H1 (cell line): Measurements from ENCODE around the gene MDFIC. TPM values are rescaled to one million over a fixed set of nuclear protein-coding genes. Genes with fewer than 3 reads are reported as not detected.

Source experiments
- CTCF ChIA-PET: fragments of 300-600 bp; sonication (Branson Sonifier 250); formaldehyde crosslinking; loops from one replicate; lab custom pipeline; 2021; ENCODE audit not compliant: partially characterized antibody; lab: Charles Lee
- POLR2A ChIA-PET: fragments of 300-600 bp; sonication (Branson Sonifier 250); formaldehyde crosslinking; loops from one replicate; lab custom pipeline; 2021; ENCODE audit warnings: inconsistent platforms; ENCODE audit not compliant: partially characterized antibody; lab: Charles Lee
- DNase-seq, 2 experiments: peaks; one replicate each; pipeline versions ENCODE4 v3.0.0 to v3.0.0-alpha.2; 2010 to 2022; ENCODE audit warnings: low spot score in 2 of 2, low read depth in 1 of 2, mixed read lengths in 1 of 2
- FAIRE-seq: peaks from 2 replicates; lab custom pipeline; 2011; peaks lifted over from hg19 to GRCh38; lab: Jason Lieb, UNC
- H2AFZ ChIP-seq: 2 replicates; pipeline ENCODE4 v1.8.1; 2012; ENCODE audit warnings: low read length, inconsistent platforms
- H2AK5ac ChIP-seq: 2 replicates; pipeline ENCODE4 v1.6.1; 2013; ENCODE audit warnings: low read depth, low read length
- H2BK120ac ChIP-seq: replicated peaks from 2 replicates; pipeline ENCODE3; 2013; ENCODE audit warnings: low read depth, low read length, inconsistent platforms
- H2BK12ac ChIP-seq: 2 replicates; pipeline ENCODE4 v1.6.1; 2013; ENCODE audit warnings: low read depth, low read length
- H2BK15ac ChIP-seq: 2 replicates; pipeline ENCODE4 v1.6.1; 2013; ENCODE audit warnings: low read length
- H2BK20ac ChIP-seq: 2 replicates; pipeline ENCODE4 v1.6.1; 2013; ENCODE audit warnings: low read length
- H2BK5ac ChIP-seq: 2 replicates; pipeline ENCODE4 v1.6.1; 2013; ENCODE audit warnings: low read depth, low read length
- H3K14ac ChIP-seq: 2 replicates; pipeline ENCODE4 v1.6.1; 2013; ENCODE audit warnings: inconsistent platforms; ENCODE audit not compliant: insufficient read length
- H3K18ac ChIP-seq: 2 replicates; pipeline ENCODE4 v1.6.1; 2013; ENCODE audit warnings: low read length; ENCODE audit errors: extremely low read depth
- H3K23ac ChIP-seq: 2 replicates; pipeline ENCODE4 v1.6.1; 2013; ENCODE audit warnings: inconsistent platforms; ENCODE audit not compliant: insufficient read length
- H3K23me2 ChIP-seq: 2 replicates; pipeline ENCODE4 v1.6.1; 2013; ENCODE audit warnings: low read depth, low read length
- H3K27ac ChIP-seq: 2 replicates; pipeline ENCODE4 v1.6.1; 2011; ENCODE audit warnings: low read depth, low read length, inconsistent platforms
- H3K27me3 ChIP-seq, 4 experiments: replicated peaks in 1 of 4; 1 replicate in 1 of 4; 2 replicates in 3 of 4; pipeline versions ENCODE4 v1.6.1 to v1.8.1; 2011 to 2013; ENCODE audit warnings: low read length in 3 of 4, mild to moderate bottlenecking in 3 of 4, inconsistent platforms in 2 of 4, mixed read lengths in 2 of 4, moderate library complexity in 1 of 4; ENCODE audit not compliant: control insufficient read depth in 3 of 4, insufficient read depth in 3 of 4; ENCODE audit errors: extremely low read depth in 1 of 4
- H3K36me3 ChIP-seq, 4 experiments: 2 replicates each; pipeline versions ENCODE4 v1.6.1 to v1.8.1; 2011 to 2013; ENCODE audit warnings: mild to moderate bottlenecking in 4 of 4, low read length in 3 of 4, moderate library complexity in 2 of 4, control low read depth in 1 of 4, inconsistent platforms in 1 of 4; ENCODE audit not compliant: insufficient read depth in 4 of 4, control insufficient read depth in 2 of 4
- H3K4ac ChIP-seq: replicated peaks from 2 replicates; pipeline ENCODE3; 2013; ENCODE audit warnings: low read length, low read depth, mixed read lengths, inconsistent platforms; ENCODE audit not compliant: insufficient read length
- H3K4me1 ChIP-seq, 4 experiments: replicated peaks in 1 of 4; 1 replicate in 1 of 4; 2 replicates in 3 of 4; pipeline versions ENCODE4 v1.6.1 to v1.8.1; 2011 to 2013; ENCODE audit warnings: low read length in 3 of 4, inconsistent platforms in 2 of 4, mixed read lengths in 1 of 4; ENCODE audit not compliant: insufficient read depth in 4 of 4, control insufficient read depth in 3 of 4
- H3K4me2 ChIP-seq, 2 experiments: 2 replicates each; pipeline versions ENCODE4 v1.6.1 to v1.8.1; 2011 to 2013; ENCODE audit warnings: low read depth in 2 of 2, low read length in 2 of 2, control low read depth in 1 of 2, inconsistent platforms in 1 of 2, mild to moderate bottlenecking in 1 of 2; ENCODE audit not compliant: insufficient read depth in 1 of 2
- H3K4me3 ChIP-seq, 4 experiments: fragments of 200-600, 300-600 bp in 1 of 4; sonication (generic), shearing (Covaris generic), sonication (Bioruptor Twin) in 1 of 4; 2 replicates each; pipeline versions ENCODE4 v1.5.1 to v1.8.1; 2011 to 2016; ENCODE audit warnings: low read length in 4 of 4, low read depth in 3 of 4, control low read depth in 2 of 4, inconsistent platforms in 2 of 4, mild to moderate bottlenecking in 2 of 4, mixed read lengths in 1 of 4, moderate library complexity in 1 of 4; ENCODE audit not compliant: insufficient read depth in 2 of 4; ENCODE audit errors: extremely low read depth in 1 of 4
- H3K56ac ChIP-seq: replicated peaks from 2 replicates; pipeline ENCODE3; 2013; ENCODE audit warnings: low read depth, mild to moderate bottlenecking, mixed read lengths, low read length, inconsistent platforms; ENCODE audit not compliant: insufficient read length
- H3K79me1 ChIP-seq: 2 replicates; pipeline ENCODE4 v1.6.1; 2013; ENCODE audit warnings: low read depth, low read length, control low read depth
- H3K79me2 ChIP-seq, 2 experiments: 2 replicates each; pipeline versions ENCODE4 v1.6.1 to v1.8.1; 2012 to 2013; ENCODE audit warnings: low read length in 2 of 2, mild to moderate bottlenecking in 2 of 2, inconsistent platforms in 1 of 2; ENCODE audit not compliant: insufficient read depth in 2 of 2, control insufficient read depth in 1 of 2
- H3K9ac ChIP-seq, 4 experiments: replicated peaks in 1 of 4; 1 replicate in 1 of 4; 2 replicates in 3 of 4; pipeline versions ENCODE4 v1.6.1 to v1.8.1; 2011 to 2013; ENCODE audit warnings: low read depth in 3 of 4, low read length in 3 of 4, control low read depth in 2 of 4, mild to moderate bottlenecking in 2 of 4, moderate library complexity in 2 of 4, inconsistent platforms in 1 of 4; ENCODE audit errors: extremely low read depth in 1 of 4
- H3K9me3 ChIP-seq, 2 experiments: 2 replicates each; pipeline versions ENCODE4 v1.6.1 to v1.8.1; 2012 to 2013; ENCODE audit warnings: mild to moderate bottlenecking in 2 of 2, moderate library complexity in 2 of 2, control low read depth in 1 of 2, inconsistent platforms in 1 of 2, low read depth in 1 of 2, low read length in 1 of 2, mixed read lengths in 1 of 2; ENCODE audit not compliant: insufficient read depth in 2 of 2
- H4K20me1 ChIP-seq, 2 experiments: replicated peaks in 1 of 2; 2 replicates each; pipeline versions ENCODE3 to v1.8.1; 2011 to 2013; ENCODE audit warnings: inconsistent platforms in 2 of 2, low read length in 2 of 2, mild to moderate bottlenecking in 1 of 2; ENCODE audit not compliant: insufficient read depth in 2 of 2, control insufficient read depth in 1 of 2
- H4K5ac ChIP-seq: 2 replicates; pipeline ENCODE4 v1.6.1; 2013; ENCODE audit warnings: low read length, low read depth, mixed read lengths, inconsistent platforms; ENCODE audit not compliant: insufficient read length
- H4K8ac ChIP-seq: 2 replicates; pipeline ENCODE4 v1.8.0; 2013; ENCODE audit warnings: mild to moderate bottlenecking, moderate library complexity, low read length, inconsistent platforms; ENCODE audit not compliant: insufficient read depth; ENCODE audit errors: extremely low read depth
- H4K91ac ChIP-seq: replicated peaks from 2 replicates; pipeline ENCODE3; 2013; ENCODE audit warnings: low read length, mixed read lengths, inconsistent platforms; ENCODE audit not compliant: insufficient read length
- BRCA1 ChIP-seq: IDR thresholded peaks from 2 replicates; pipeline ENCODE4 v1.6.1; 2012; ENCODE audit warnings: low read depth, low read length, improper control_type of control experiment
- CHD2 ChIP-seq: IDR thresholded peaks from 2 replicates; pipeline ENCODE4 v1.6.1; 2012; ENCODE audit warnings: low read length, improper control_type of control experiment
- CTCF ChIP-seq, 3 experiments: IDR thresholded peaks; 1 replicate in 2 of 3; 2 replicates in 1 of 3; pipeline versions ENCODE4 v1.5.1 to v1.6.1; 2011; ENCODE audit warnings: low read length in 3 of 3, mild to moderate bottlenecking in 3 of 3, inconsistent platforms in 2 of 3, low read depth in 1 of 3, moderate library complexity in 1 of 3; ENCODE audit not compliant: insufficient read depth in 1 of 3; ENCODE audit errors: control extremely low read depth in 1 of 3
- KDM4A ChIP-seq: IDR thresholded peaks from one replicate; pipeline ENCODE4 v1.7.1; 2012; ENCODE audit warnings: low read depth, mild to moderate bottlenecking, moderate library complexity, low read length, inconsistent platforms; ENCODE audit not compliant: severe bottlenecking
- NRF1 ChIP-seq: IDR thresholded peaks from 2 replicates; pipeline ENCODE4 v1.6.1; 2011; ENCODE audit warnings: mild to moderate bottlenecking, low read depth, low read length, improper control_type of control experiment
- POLR2AphosphoS5 ChIP-seq: IDR thresholded peaks from 2 replicates; pipeline ENCODE4 v1.6.1; 2011; ENCODE audit warnings: low read depth, low read length
- SIN3A ChIP-seq, 2 experiments: IDR thresholded peaks in 1 of 2; conservative IDR thresholded peaks in 1 of 2; 2 replicates each; pipeline ENCODE4 v1.6.1; 2011 to 2012; ENCODE audit warnings: low read length in 2 of 2, improper control_type of control experiment in 1 of 2, low read depth in 1 of 2, mild to moderate bottlenecking in 1 of 2
- SIX5 ChIP-seq: IDR thresholded peaks from 2 replicates; pipeline ENCODE4 v1.6.1; 2011; ENCODE audit warnings: mild to moderate bottlenecking, low read depth, low read length
- TAF7 ChIP-seq: optimal IDR thresholded peaks from 2 replicates; pipeline ENCODE3; 2011; ENCODE audit warnings: low read depth, mild to moderate bottlenecking, inconsistent platforms, low read length, moderate library complexity, borderline replicate concordance
- WGBS, 2 experiments: shearing (Covaris generic) in 1 of 2; methylation state at CpG; one replicate each; pipeline versions ENCODE4 v1.1.6 to v1.1.7; 2013 to 2015; ENCODE audit warnings: low lambda C conversion rate in 2 of 2, mixed read lengths in 2 of 2, inconsistent platforms in 1 of 2, low coverage in 1 of 2, missing lambda C conversion rate in 1 of 2; ENCODE audit not compliant: insufficient replicate concordance in 2 of 2, insufficient coverage in 1 of 2, insufficient read length in 1 of 2; ENCODE audit errors: extremely low coverage in 1 of 2, missing lambda C conversion rate in 1 of 2; 5-methylcytosine and 5-hydroxymethylcytosine counted together
- polyA plus RNA-seq, 7 experiments: library from polyadenylated mRNA; depleted of rRNA in 3 of 7; stranded (reverse) in 5 of 7; unstranded in 2 of 7; fragments of >200 nt in 5 of 7; fragments of 200-250 nt in 2 of 7; gene quantifications; 1 replicate in 5 of 7; 2 replicates in 1 of 7; 4 replicates in 1 of 7; pipeline versions ENCODE4 v1.2.1 to v1.2.3, GENCODE V29; 2011 to 2013; ENCODE audit warnings: missing spikeins in 2 of 7, mixed read lengths in 2 of 7
- total RNA-seq: library from RNA; stranded (reverse); fragmentation: NEBNext Ultra II Directional; extraction: Animal tissue kit (Norgen Biotek cat#: 25700); gene quantifications from 2 replicates; pipeline ENCODE4 v1.2.1, GENCODE V29; 2021

MDFIC gene
- total and polyA plus RNA-seq, 2 of the 8 experiments (the other 6 are each of a cell fraction or from before 2014, with no cell fraction given), result 2.3 to 11.4 TPM

- Histone ChIP-seq H3K36me3 (no peaks in the 10 kb centered on the region), H2AFZ (no peak overlapping the region), H4K20me1 (no peaks in the 10 kb centered on the region), H4K91ac (no peak overlapping the region), H2BK12ac (no peak overlapping the region), H2BK15ac (no peak overlapping the region), H3K79me1 (no peaks in the 10 kb centered on the region), H3K9me3 (no peaks in the 10 kb centered on the region), H2BK5ac (no peak overlapping the region), H2AK5ac (no peak overlapping the region), H2BK20ac (no peak overlapping the region), H3K4me1 (peaks cover 0 to 3% (median 0%) of the 10 kb centered on the region in 4 experiments; a peak in 1 of 7 replicates), H3K79me2 (no peaks in the 10 kb centered on the region), H2BK120ac (no peak overlapping the region), H3K56ac (no peak overlapping the region), H4K8ac (no peak overlapping the region), H3K23ac (no peak overlapping the region), H3K14ac (no peak overlapping the region), H3K23me2 (no peaks in the 10 kb centered on the region), H3K4me3 (no peak overlapping the region), H3K9ac (no peak overlapping the region), H3K4ac (no peak overlapping the region), H4K5ac (no peak overlapping the region), H3K4me2 (no peak overlapping the region), H3K27ac (no peak overlapping the region), H3K18ac (no peak overlapping the region), H3K27me3 (no peaks in the 10 kb centered on the region)
- no peak for DNase-seq
- POLR2A ChIA-PET, result no interaction called here
- 87% methylated on average over 5 of the region's 5 CpGs; no CpG with 5 or more reads in 1 of the 2 experiments for WGBS, 2 experiments
- CTCF ChIA-PET, result no interaction called here
- FAIRE-seq, result no peak
- TF ChIP-seq CHD2 (no peak), BRCA1 (no peak), SIN3A (conservative IDR thresholded peaks at IDR 0.05 in 1 of 2, IDR thresholded peaks at IDR 0.05 in 1 of 2; ENCODE audit: low read depth in 1 of 2, low read length in 2 of 2) (no peak), CTCF (IDR thresholded peaks at IDR 0.05; ENCODE audit: control extremely low read depth in 1 of 3, insufficient read depth in 1 of 3, low read depth in 1 of 3, low read length in 3 of 3) (no peak), SIX5 (no peak), TAF7 (no peak), NRF1 (no peak), KDM4A (no peak), POLR2AphosphoS5 (no peak)
These were observed 138.4 kb downstream of the MDFIC start for GRCh38 chr7:115060095-115060870.
